22Rv1 (cell line): ENCODE data around the gene PODNL1.

Source experiments
- CTCF ChIP-seq: fragments of 450-650 bp; IDR thresholded peaks from 2 replicates; pipeline ENCODE4 v1.5.1; 2017; ENCODE audit warnings: mild to moderate bottlenecking
- ZFX ChIP-seq: fragments of 450-650 bp; IDR thresholded peaks from 2 replicates; pipeline ENCODE4 v1.6.1; 2017; ENCODE audit warnings: antibody characterized with exemption, borderline replicate concordance

DNA sequence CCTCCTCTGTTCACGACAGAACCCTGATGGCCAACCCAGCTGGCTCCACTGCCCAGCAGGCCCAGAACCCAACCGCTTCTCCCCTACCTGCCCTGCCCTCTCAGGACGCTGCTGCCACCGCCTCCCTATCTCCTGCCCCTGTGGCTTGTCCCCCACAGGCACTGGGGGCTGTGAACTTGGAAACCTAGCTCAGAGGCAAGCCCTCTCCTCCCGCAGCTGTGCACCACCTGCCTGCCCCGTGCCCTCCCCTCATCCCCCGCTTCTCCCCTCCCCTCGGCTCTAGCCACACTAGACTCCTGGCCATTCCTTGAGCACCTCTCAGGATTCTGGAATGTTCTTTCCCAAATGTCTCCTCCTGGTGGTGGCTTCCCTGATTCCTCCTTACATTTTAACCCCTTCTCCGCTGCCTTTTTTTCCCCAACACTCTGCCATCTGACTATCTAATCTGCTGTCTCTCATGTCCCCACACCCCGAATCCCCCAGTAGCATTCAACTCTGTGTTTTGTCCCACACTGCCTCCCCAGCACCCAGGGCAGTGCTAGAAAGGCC is 54.6 kb downstream of the PODNL1 start:
- TF ChIP-seq CTCF = peak; percentile 25; the same call in 1 of the 2 replicates
- TF ChIP-seq ZFX = no peak
